ENCODE results near the gene RGS1. TPM values are rescaled to one million over a fixed set of nuclear protein-coding genes. Genes with fewer than 3 reads are reported as not detected.

The RGS1 gene
- total and polyA plus RNA-seq, 2 of the 8 experiments (the other 6 are each of a cell fraction or from before 2014, with no cell fraction given) = not detected

GRCh38 chr1:192592517-192592916 lies 16.9 kb downstream of the RGS1 start:
- ChIA-PET POLR2A (ENCODE audit: partially characterized antibody) (no interaction called here), CTCF (ENCODE audit: partially characterized antibody) (interaction anchor here (0.6 to 1.7 kb wide), 6 partner anchors 14 to 115 kb away, joined by 3 to 6 read pairs (median 3); no protein-coding TSS in a partner anchor)
- Histone ChIP-seq H3K18ac (ENCODE audit: extremely low read depth, low read length) (no peak overlapping the region), H2BK5ac (ENCODE audit: low read depth, low read length) (no peak overlapping the region), H3K79me2 (ENCODE audit: control insufficient read depth in 1 of 2, insufficient read depth in 2 of 2, low read length in 2 of 2) (no peaks in the 10 kb centered on the region), H3K23me2 (ENCODE audit: low read depth, low read length) (no peaks in the 10 kb centered on the region), H3K27me3 (replicated peaks in 1 of 4; ENCODE audit: control insufficient read depth in 3 of 4, extremely low read depth in 1 of 4, insufficient read depth in 3 of 4, low read length in 3 of 4) (no peaks in the 10 kb centered on the region), H3K27ac (ENCODE audit: low read depth, low read length) (no peak overlapping the region), H4K8ac (ENCODE audit: extremely low read depth, insufficient read depth, low read length) (no peak overlapping the region), H3K79me1 (ENCODE audit: low read depth, low read length) (no peaks in the 10 kb centered on the region), H3K4ac (replicated peaks; ENCODE audit: insufficient read length, low read depth, low read length) (no peak overlapping the region), H3K9me3 (ENCODE audit: insufficient read depth in 2 of 2, low read depth in 1 of 2, low read length in 1 of 2) (no peaks in the 10 kb centered on the region), H3K4me2 (ENCODE audit: insufficient read depth in 1 of 2, low read depth in 2 of 2, low read length in 2 of 2) (no peak overlapping the region), H2AFZ (ENCODE audit: low read length) (no peak overlapping the region), H4K91ac (replicated peaks; ENCODE audit: insufficient read length, low read length) (no peak overlapping the region), H3K36me3 (ENCODE audit: control insufficient read depth in 2 of 4, insufficient read depth in 4 of 4, low read length in 3 of 4) (no peaks in the 10 kb centered on the region), H2BK20ac (ENCODE audit: low read length) (no peak overlapping the region), H3K56ac (replicated peaks; ENCODE audit: insufficient read length, low read depth, low read length) (no peak overlapping the region), H3K23ac (ENCODE audit: insufficient read length) (no peak overlapping the region), H3K4me1 (replicated peaks in 1 of 4; ENCODE audit: control insufficient read depth in 3 of 4, insufficient read depth in 4 of 4, low read length in 3 of 4) (no peaks in the 10 kb centered on the region), H3K4me3 (ENCODE audit: extremely low read depth in 1 of 4, insufficient read depth in 2 of 4, low read depth in 3 of 4, low read length in 4 of 4) (no peak overlapping the region), H4K20me1 (replicated peaks in 1 of 2; ENCODE audit: control insufficient read depth in 1 of 2, insufficient read depth in 2 of 2, low read length in 2 of 2) (no peaks in the 10 kb centered on the region), H2BK120ac (replicated peaks; ENCODE audit: low read depth, low read length) (no peak overlapping the region), H2BK12ac (ENCODE audit: low read depth, low read length) (no peak overlapping the region), H3K9ac (replicated peaks in 1 of 4; ENCODE audit: extremely low read depth in 1 of 4, low read depth in 3 of 4, low read length in 3 of 4) (no peak overlapping the region), H3K14ac (ENCODE audit: insufficient read length) (no peak overlapping the region), H4K5ac (ENCODE audit: insufficient read length, low read depth, low read length) (no peak overlapping the region), H2AK5ac (ENCODE audit: low read depth, low read length) (no peak overlapping the region), H2BK15ac (ENCODE audit: low read length) (no peak overlapping the region)
- FAIRE-seq (no peak), DNase-seq (ENCODE audit: low read depth in 1 of 2, low spot score in 2 of 2) (no peak)
- 83% methylated on average over 4 of the region's 4 CpGs; no CpG with 5 or more reads in 1 of the 2 experiments for WGBS, 2 experiments (ENCODE audit: extremely low coverage in 1 of 2, insufficient coverage in 1 of 2, insufficient read length in 1 of 2, insufficient replicate concordance in 2 of 2, low coverage in 1 of 2, low lambda C conversion rate in 2 of 2, missing lambda C conversion rate in 1 of 2)
- TF ChIP-seq GABPA (IDR thresholded peaks at IDR 0.05; ENCODE audit: borderline replicate concordance, insufficient read depth, low read length) = no peak
- no peak for TF ChIP-seq RBBP5 (IDR thresholded peaks at IDR 0.05; ENCODE audit: borderline replicate concordance, low read depth, low read length)
- TF ChIP-seq KDM1A (IDR thresholded peaks at IDR 0.05; ENCODE audit: borderline replicate concordance, low read length) = no peak
- TF ChIP-seq MAFK (IDR thresholded peaks at IDR 0.05; ENCODE audit: low read depth, low read length) = no peak
- TF ChIP-seq EGR1 (IDR thresholded peaks at IDR 0.05; ENCODE audit: borderline replicate concordance, low read depth, low read length) = no peak
- TF ChIP-seq, protein P1, sequence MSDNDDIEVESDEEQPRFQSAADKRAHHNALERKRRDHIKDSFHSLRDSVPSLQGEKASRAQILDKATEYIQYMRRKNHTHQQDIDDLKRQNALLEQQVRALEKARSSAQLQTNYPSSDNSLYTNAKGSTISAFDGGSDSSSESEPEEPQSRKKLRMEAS (IDR thresholded peaks at IDR 0.05) = no peak
- no peak for TF ChIP-seq CHD1 (IDR thresholded peaks at IDR 0.05; ENCODE audit: low read depth, low read length)
- TF ChIP-seq PHF8 (conservative IDR thresholded peaks at IDR 0.05; ENCODE audit: low read depth, low read length) = no peak
- no peak for TF ChIP-seq TAF1 (IDR thresholded peaks at IDR 0.05; ENCODE audit: low read depth, low read length)
- no peak for TF ChIP-seq SP1 (IDR thresholded peaks at IDR 0.05; ENCODE audit: low read depth, low read length)
